ACHN (cell line): Measurements from ENCODE around the gene ZNF346.

ENCODE experiments used
- DNase-seq: peaks from one replicate; pipeline ENCODE4 v3.0.0-alpha.2; 2015
- in situ Hi-C: cut with HindIII; loops from 2 replicates; pipeline ENCODE4 v1.10.0; 2017; ENCODE audit warnings: low sequenced_read_pairs, low pct_ligation_motif_present, low pct_unique_long_range_greater_than_20kb

Gene ZNF346

DNA sequence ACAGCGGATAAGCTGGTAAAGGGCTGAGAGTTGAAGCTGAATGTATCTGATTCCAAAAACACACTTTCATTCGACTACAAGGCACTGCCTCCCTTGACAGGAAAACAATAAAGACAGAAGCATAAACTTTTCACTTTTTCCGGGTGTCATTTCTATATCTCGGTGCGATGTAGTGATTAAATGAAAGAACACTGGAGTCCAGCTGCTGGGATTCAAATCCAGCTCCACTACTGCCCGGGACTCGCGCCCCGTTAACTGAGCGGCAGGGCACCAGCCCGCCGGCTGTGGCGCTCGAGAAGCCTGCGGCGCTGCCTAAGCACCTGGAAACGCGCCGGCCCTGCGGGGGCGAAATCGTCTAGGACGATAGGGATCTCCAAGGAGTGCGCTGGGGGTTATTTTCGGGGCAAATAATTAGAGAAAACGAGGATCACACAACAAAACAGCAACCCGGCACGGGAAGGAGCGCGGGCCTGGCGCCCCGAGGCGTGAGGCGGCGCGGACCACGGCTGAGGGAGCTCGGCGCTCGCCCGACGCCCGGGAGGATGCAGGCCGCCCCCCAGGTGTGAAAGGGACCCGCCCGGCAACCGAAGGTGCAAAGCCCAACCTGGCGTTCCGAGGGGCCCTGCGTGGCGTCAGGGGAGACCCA, 16.8 kb upstream of the ZNF346 start:
- peak; percentile 77 for DNase-seq
- in situ Hi-C loops, result no loop called here

DNA sequence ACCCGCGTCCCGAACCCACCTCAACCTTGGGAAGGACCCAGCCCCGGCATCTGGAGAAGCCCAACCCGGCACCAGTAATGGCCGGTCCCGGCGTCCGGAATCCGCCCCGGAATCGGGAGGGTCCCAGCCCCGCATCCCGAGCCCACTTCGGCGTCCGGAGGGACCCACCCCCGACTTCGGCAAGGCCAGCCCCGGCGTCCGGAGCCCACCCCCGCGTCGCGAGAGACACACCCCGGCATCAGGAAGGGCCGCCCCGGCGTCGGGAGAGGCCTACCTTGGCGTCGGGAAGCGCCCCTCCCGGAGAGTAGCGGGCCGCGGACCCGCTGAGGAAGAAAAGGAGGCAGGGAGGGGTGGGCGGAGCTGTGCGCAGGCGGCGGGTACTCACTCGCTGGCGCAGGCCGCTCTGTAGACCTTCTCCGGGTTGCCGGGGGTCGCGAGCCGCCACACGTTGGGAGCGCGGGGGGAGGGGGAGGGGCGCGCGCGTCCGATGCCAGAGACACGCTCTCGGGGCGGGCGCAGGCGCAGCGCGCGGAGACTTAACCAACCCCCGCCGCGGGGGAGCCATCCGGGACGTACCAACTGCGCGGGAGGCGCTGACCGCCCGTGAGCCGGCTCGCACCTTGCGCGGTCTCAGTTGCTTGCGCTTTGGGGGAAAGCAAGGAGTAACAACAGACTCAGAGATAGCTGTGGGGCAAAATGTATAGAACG, 16.1 kb upstream of the ZNF346 start, which contains the start of gene UIMC1:
Gene UIMC1 (minus strand): TSS at position 515 of the 708 bp plus-strand sequence. CDS start 24,164 bp downstream, outside the sequence.
- in situ Hi-C loops, result no loop called here
- peak; percentile 90 for DNase-seq

DNA sequence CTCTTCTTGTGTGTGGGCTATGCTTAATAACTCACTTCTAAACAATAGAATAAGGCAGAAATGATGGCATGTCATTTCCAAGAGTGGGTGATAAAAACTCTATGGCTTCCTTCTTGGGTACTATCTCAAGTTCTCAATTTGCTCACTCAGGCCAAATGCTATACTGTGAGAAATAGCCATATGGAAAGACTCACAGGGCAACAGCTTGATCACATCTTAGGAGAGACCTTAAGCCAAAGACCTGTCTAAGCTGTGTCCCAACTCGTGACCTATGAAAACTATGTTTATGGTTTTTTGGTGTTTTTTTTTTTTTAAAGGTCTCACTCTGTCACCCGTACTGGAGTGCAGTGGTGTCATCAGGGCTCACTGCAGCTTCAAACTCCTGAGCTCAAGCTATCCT, 13.8 kb upstream of the ZNF346 start:
- in situ Hi-C loops, result no loop called here

DNA sequence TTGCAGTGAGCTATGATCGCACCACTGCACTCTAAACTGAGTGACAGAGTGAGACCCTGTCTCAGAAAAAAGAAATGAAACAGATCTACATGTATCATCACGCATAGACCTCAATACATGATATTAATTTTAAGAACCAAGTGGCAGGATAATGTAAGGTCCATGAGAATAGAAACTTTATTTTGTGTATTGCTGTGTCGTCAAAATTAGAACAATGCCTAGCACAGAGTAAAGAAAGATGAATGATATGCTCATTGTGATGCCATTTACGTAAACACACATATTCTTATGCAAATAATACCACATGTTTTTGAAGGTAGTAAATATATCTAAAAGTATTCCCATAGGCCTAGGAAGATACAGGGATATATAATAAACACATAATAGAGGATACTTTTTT, 12.3 kb upstream of the ZNF346 start:
- DNase-seq, result no peak
- in situ Hi-C loops, result no loop called here

More for the DNA sequence above, 13.8 kb upstream of the ZNF346 start:
- no peak for DNase-seq

DNA sequence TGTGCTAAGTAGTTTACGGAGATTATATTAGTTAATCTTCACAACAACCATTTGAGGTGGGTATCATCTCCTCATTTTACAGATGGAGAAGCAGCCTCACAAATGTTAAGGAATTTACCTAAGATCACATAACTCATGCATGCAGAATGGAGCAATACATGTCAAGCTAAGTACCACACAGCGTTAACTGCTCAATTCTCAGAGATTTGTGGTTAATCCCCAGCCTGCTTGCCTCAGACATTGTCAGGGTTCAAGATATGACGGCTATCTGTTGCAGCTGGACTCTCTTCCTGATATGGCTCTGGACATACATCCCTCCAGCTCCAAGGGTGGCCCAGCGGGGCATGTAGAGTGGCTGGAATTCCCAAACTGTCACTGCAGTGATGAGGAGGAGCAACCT, 7.3 kb upstream of the ZNF346 start:
- no peak for DNase-seq
- in situ Hi-C loops, result no loop called here

DNA sequence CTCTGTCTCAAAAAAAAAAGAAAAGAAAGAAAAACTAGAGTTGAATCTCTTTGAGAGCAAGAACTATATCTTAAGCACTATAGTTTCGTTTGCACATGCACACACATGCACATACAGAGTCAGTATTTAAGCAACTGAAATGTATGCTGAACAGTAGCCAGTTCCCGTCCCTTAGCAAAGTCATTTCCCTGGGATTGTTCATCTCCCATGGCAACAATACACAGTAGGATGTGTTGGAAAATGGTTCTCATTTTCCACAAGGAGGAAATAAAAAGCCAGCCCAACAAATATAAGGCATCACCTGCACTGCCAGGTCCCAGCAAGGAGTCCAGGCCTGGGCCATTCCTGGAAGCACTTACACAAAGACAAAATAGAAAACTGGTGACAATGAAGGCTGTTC, 4.2 kb upstream of the ZNF346 start:
- no peak for DNase-seq
- in situ Hi-C loops, result no loop called here

DNA sequence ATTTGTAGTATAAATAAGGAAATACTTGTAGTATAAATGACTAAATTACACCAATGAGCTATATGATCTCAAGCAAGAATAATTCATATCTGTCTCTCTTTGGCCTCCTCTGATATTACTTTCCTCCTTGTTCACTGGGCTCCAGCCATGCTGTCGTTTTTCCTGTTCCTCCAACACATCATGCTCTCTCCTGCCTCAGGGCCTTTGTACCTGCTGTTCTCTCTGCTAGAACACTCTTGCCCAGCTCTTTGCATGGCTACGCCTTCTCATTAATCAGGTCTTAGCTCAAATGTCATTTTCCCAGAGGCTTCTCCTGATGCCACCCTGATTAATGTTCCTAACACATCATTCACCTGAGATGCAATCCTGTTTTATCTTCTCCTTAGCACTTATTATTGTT, 2.5 kb upstream of the ZNF346 start:
- in situ Hi-C loops, result no loop called here
- no peak for DNase-seq

DNA sequence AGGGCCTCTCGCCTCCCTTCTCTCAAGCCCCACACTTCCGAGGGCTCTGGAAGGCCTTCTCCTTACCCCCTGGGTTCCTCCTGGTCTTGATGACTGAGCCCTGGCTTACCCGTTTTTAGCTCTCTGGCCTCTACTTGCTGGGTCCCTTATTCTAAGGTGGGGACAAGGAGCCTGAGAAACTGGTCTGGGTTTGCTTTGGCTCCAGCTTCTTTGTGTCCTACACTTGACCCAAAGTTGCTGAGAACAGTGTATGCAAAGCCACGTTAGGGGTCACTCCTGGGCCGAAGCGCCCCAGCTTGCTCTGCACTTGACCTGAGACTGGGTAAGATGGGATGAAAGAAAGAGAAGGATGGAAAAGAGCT, 788 bp downstream of the ZNF346 start:
- in situ Hi-C loops, result no loop called here
- DNase-seq, result no peak

DNA sequence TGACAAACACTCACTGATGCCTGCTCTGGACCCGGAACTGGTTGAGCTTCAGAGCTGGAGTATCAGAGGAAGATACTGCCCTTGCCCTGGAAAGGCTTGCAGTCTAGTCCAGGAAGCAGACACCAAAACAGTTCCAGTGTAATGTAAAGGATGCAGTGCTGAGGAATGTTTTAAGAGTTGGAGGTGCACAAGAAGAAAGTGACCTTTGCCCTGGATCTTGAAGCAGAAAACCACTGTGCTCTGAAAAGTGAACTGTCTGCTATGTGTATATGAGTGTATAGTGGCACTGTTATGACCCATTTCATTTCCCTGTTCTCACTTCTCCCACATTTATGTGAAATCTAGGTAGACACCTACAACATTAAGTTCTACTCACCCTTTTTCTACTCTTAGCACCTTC, 2.1 kb downstream of the ZNF346 start:
- in situ Hi-C loops, result no loop called here
- no peak for DNase-seq

DNA sequence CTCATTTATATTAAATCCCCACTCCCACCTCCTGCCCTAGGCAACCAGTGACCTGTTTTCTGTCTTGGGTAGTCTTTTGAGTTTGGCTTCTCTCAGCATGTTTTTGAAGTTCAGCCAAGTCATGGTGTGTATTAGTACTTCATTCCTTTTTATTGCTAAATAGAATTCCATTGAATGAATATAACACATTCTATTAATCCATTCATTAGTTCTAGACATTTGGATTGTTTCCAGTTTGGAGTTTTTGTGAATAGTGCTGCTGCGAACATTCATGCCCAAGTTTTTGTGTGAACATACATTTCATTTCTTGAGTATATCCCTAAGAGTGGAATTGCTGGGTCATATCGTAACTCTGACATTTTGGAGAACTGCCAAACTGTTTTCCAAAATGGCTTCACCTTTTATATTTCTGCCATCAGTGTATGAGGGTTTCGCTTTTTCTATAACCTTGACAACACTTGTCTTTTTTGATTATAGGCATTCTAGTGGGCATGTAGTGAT, 2.7 kb downstream of the ZNF346 start:
- in situ Hi-C loops, result no loop called here
- no peak for DNase-seq

DNA sequence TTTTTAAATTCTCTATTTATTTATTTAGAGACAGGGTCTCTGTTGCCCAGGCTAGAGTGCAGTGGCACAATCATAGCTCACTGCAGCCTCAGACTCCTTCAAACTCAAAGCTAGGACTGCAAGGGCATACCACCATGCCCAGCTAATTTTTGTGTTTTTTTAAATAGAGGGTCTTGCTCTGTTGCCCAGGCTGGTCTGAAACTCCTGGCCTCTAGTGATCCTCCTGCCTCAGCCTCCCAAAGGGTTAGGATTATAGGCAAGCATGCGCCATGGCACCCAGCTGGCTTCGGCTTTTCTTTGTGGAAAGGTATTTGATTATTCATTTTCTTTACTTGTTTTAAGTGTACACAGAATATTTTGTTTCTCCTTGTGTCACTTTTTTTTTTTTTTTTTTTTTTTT, 5.2 kb downstream of the ZNF346 start:
- no peak for DNase-seq
- in situ Hi-C loops, result no loop called here

DNA sequence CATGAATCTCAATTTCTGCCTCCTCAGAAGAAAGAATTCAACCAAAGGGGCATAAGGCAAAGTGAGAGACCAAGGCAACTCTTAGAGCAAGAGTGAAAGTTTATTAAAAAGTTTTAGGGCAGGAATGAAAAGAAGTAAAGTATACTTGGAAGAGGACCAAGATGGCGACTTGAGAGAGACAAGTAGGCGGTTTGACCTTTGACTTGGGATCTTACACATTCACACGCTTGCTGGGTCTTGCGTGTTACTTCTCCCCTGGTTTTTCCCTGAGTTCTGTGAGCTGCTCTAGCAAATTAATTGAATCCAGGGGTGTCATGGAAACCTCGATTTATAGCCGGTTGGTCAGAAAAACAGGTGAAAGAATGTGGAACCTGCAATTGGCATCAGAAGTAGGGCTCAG, 7.0 kb downstream of the ZNF346 start:
- DNase-seq, result no peak
- in situ Hi-C loops, result no loop called here

DNA sequence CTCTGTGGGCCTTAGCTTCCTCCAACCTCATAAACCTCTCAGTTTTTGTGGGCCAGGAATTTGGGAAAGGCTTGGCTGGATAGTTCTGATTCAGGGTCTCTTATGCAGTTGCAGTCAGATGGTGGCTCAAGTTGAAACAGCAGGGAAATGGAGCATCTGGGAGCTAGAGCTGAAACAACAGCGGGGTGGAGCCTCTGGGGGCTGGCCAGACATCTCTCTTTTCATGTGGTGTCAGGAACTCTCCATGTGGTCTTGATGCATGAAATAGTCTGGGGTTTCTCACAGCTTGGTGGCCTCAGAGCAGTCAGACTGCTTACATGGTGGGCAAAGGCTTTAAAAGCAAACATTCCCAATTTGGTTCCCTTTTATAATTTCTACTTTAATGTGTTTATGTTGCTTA, 13.5 kb downstream of the ZNF346 start:
- in situ Hi-C loops, result no loop called here
- DNase-seq, result no peak

DNA sequence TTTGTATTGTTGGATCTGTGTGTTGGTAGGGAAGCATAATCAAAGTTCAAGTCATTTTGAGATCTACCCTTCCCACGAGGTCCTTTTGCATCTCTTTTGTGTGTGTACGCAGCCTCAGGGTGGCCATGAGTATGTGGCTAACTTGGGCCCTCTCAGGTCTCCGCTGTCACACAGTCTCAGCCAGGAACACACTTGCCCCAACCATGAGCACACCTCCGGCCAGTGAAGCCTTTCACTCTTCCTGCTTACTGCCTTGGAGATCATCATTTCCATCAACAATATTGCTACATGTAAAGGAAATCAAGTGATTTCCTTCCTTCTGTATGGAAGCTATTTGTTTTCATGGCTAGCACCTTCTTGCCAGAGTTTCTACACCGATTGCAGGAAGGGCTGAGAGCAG, 13.9 kb downstream of the ZNF346 start:
- in situ Hi-C loops, result no loop called here
- DNase-seq, result no peak

DNA sequence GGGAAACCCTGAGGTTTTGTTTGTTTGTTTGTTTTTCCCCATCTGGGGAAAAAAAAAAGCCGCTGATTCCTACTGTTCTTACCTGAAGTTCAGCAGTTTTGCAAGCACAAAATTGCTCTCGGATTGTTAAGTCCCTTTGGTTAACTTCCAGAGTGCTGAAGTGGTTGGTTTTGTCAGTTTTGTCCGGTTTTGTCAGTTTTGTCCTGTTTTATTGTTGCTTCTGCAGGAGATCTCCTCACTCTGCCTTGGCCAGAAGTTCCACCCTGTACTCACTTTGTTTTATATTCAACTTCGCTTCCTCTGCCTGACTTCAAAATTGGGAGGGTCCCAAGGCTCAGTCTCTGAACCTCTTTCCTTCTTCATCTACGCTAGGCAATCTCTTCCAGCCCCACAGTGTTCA, 14.4 kb downstream of the ZNF346 start:
- in situ Hi-C loops, result no loop called here

DNA sequence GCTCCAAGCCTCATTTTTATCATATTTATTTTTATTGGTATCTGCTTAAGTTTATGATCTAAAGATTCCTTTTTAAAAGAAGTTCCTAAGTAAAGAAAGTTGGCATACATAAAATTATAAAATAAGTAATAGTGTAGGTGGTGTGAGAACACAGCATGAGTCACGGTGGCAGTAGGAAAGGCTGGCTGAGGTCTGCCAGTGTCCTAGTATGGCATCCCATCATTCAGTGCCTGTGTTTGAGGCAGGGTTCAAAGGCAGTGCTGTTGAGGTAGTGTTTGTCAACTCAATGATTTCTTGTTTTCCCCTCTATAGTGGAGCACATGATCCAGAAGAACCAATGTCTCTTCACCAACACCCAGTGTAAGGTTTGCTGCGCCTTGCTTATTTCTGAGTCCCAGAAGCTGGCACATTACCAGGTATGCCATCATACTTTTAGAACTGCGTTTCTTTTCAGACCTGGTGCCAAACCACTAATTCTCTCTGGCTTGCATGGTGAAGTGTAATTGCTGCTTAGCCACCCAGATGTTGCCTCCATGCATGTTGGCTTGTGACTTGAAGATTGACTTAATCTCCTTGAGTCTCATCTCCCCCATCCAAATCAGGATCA, 18.4 kb downstream of the ZNF346 start:
- in situ Hi-C loops, result no loop called here
- no peak for DNase-seq

More for the DNA sequence above, 14.4 kb downstream of the ZNF346 start:
- DNase-seq, result no peak

DNA sequence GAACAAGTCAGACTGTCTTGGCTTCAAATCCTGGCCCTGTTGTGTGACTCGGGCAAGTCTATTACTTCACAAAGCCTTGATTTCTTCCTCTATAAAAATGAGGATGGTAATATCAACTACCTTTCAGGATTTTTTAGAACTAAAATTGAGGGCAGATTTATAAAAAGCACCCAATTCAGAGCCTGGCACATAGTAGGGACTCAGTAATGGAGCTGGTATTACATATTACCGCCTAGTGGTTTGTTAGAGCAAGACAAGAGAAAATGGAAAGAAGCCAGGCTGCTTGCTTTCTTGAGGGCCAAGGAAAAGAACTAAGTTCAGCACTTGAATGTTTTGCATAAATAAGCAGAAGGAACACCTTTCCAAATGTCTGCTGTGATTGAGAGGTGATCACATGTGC, 19.4 kb downstream of the ZNF346 start:
- DNase-seq, result no peak
- in situ Hi-C loops, result no loop called here

DNA sequence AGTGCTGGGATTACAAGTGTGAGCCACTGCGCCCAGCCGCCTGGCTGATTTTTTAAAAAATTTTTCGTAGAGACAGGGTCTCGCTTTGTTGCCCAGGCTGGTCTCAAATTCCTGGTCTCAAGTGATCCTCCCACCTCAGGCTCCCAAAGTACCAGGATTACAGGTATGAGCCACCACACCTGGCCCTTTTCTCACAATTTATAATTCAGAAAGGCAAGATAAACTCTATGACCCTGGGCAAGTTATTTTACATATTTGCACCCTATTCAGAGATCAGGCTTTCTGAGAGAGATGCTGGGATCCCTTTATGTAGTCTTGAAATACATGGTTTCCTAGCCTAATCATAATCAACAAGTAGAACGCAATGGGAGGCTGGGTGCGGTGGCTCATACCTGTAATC, 20.6 kb downstream of the ZNF346 start:
- DNase-seq, result no peak
- in situ Hi-C loops, result no loop called here

DNA sequence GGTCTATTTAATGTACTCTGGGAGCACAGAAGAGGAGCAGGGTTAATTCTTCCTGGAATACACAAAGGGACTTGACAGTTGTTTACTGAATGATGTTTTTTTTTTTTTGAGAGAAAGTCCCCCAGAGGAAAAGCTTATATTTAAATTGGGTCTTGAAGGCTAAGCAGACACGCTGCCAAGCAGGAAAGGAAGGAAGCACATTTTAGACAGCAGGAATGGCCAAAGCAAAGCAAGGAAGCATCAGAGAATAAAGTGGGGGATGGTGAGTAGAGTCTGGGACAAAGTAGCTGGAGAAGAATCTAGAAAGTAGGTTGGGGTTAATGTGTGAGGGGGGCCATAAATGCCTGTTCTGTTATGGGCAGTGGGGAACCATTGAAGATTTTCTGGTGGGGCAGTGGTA, 21.5 kb downstream of the ZNF346 start:
- in situ Hi-C loops, result no loop called here
- no peak for DNase-seq

DNA sequence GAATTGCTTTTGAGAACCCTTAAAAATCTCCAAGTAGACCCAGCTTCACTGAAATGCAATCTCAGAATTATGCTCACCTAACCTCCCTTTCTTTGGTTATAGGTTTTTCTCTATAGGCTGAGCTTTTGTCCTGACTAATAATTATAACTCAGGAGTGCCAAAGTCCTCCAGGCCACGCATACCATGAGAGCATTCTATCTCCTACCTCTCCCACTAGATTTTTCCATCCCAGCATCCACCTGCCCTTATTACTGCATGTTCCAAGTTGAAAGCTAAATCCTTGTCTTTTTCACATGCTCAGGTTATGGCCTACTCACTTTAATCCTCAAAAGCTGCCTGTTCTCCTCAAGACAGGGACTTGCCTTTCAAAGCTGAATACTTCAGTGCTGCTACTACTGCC, 22.1 kb downstream of the ZNF346 start:
- DNase-seq, result no peak
- in situ Hi-C loops, result no loop called here
